ENCODE data around the gene HOXD8.

HOXD8 gene

DNA sequence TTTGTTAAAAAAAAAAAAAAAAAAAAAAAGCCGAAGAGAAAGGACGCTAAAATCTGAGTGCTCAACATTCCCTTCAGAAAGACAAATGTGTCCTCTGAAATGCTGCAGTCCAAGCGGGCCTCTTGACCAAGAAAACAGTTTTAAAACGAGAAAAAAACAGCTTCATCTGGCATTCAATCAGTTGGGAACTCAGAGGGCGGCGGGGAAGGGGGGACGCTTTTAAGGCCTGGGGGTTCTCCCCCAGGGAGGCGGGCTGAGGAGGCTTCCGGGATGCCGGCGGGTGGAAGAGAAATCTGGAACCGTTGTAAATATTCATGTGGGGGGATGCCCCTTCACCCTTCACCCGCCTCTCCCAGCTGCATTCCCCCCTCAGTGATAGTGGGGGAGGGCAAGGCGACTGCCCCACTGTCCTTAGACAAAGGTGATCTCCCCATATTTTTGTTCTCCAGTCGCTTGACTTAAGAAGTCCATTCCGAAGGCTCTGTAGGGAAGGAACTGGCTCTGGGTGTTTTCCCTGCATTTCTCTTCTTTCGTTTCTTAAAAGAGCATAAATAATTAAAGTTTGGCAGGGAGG lies 25.7 kb upstream of the HOXD8 start:
- no peak for DNase-seq (ENCODE audit: low spot score)

DNA sequence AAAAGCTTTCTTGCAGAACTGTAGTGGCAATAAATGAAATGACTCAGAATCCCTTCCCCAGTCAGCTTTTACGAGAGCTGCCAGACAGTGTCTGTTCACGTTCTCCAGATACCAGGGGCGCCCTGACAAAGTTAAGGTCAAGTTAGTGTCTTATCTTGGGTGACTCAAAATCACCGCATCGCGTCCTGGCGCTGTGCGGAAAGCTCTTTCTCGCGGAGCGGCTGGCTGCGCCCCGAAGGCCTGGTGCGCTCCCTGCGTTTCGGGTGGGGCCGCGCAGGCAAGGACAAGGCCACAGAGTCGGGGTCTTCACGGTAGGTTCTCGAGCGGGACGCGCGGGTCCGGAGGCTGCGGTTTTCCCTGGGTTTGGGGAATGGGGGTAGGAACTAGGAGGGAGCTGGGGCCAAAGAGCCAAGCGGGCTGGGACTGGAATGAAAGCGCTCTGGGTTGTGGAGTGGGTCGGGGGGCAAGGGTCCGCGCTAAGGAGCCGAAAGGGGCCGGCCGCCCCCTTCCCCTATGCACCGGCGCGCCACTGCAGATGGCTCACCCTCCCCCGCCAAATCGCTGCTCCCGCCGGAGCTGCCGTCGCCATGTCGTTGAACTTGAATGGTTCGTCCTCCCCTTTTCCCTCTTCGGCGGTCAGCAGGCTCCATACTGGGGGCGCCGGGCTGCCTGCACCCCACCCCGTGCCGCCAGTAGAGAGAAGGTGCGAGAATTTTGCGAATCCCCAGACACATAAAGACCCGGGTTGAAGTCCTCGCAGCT lies 25.0 kb upstream of the HOXD8 start:
- no peak for DNase-seq (ENCODE audit: low spot score)

DNA sequence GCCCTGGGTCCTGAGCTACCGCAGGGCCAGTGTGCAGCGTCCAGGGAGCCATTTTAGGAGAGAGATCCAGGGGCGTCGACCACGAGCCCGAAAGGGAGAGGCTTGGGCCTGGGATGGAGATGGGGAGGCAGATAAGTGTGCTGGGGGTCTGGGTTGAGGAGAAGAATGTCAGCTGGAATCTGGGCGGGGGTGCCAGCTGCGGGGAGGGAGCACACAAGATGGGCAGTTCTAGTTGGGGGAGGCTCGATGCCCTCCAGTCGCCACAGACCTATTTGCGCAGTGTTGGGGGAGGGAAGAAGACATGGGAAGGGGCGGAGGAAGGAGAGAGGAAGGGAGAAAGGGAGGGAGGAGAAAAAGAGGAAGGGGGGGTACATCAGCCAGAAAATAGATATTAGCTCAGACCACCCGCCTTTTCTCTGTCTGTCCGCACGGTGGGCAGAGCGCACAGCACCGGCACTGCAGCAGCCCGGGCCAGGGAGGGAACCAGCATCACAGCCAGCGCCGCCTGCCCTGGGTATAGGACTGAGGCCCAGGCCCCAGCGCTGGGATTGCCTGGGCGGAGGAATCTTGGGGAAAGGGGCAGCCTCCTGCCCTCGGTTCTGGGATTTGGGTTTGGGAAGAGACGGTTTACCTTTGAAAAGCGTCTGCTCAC lies 24.3 kb upstream of the HOXD8 start:
- no peak for DNase-seq (ENCODE audit: low spot score)

DNA sequence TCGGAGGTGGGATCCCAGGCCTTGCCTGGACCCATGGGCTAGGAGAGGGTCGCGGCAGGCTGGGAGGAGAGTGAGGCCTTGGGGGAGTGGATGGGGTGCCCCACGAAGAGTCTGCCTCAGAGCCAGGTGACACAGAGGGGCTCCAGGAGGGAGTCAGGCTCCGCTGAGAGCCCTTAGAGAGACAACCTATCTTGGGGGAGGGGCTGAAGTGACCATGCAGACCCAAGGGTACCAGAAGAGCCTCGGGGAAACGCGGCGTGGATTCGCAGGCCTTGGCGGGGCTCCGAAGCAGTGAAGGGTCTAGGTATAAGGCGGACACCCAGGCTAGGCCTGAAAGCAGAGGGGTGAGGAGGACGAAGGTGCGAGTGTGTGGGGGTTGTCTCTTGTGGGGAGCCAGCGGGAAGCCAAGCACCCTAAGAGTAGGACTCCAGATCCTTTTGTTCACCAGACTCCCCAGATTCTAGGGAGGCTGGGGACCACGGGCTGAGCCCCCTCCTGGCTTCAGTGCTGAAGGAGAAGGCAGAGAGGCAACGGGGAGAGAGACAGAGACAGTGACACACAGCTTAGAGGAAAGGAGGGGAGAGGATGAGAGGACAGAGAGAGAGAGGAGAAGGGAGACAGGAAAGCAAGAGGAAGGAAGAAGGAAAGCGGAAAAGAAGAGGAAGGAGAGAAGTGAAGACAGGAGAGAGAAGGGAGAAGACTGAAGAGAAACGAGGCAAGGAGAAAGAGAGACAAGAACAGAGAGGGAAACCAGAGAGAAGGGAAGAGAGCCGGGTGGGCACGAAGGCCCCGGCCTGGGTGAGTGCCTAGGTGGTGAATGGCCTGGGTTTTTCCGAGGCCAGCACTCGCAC lies 23.6 kb upstream of the HOXD8 start:
- DNase-seq (ENCODE audit: low spot score) = no peak

DNA sequence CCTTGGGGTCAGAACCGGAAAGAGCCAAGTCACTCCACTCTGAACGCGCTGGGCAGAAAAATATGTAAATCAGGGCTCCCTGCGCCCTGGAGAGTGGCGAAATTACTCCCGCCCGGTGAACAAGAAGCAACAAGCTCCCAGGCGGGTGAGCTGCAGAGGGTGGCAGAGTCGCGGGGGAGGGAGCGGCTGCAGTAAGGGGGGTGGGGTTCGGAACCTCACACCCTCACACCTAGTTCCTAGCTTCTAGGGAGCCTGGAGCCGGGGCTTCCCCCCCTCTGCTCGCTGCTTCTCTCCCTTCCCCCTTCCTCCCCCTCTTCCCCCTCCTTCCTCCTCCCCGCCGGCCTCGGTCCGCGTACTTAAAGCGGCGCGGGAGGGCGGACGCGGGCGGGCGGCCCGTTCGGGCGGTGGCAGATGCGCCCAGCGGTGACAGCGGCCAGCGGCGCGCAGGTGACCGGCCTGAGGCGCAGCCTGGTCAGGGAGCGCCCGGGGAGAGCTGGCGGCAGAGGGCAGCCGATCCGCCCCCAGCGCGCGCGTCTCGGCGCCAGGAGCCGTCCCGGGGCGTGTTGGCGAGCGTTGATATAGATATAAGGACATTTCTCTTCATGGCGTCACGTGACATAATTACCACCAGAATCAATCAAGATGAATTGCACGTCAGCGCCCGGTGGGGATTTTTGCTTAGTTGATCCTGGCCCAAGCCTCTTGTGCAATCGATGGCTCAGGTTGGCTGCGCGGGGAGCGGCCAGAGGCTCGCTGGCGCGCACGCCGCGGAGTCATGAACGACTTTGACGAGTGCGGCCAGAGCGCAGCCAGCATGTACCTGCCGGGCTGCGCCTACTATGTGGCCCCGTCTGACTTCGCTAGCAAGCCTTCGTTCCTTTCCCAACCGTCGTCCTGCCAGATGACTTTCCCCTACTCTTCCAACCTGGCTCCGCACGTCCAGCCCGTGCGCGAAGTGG lies 22.6 kb upstream of the HOXD8 start, which contains the start of gene HOXD11:
TSS of gene HOXD11 (plus strand) at position 700 of the 959 bp plus-strand sequence. CDS start at position 776, 76 bp downstream.
- DNase-seq (ENCODE audit: low spot score) = no peak

DNA sequence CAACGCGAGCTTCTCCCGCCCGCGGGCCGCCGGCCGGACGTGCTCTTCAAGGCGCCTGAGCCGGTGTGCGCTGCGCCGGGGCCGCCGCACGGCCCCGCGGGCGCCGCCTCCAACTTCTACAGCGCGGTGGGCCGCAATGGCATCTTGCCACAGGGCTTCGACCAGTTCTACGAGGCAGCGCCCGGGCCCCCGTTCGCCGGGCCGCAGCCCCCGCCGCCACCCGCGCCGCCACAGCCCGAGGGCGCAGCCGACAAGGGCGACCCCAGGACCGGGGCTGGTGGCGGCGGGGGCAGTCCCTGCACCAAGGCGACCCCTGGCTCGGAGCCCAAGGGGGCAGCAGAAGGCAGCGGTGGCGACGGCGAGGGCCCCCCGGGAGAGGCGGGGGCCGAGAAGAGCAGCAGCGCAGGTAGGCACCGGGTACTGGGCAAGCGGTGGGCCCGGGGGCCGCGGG lies 21.7 kb upstream of the HOXD8 start:
- no peak for DNase-seq (ENCODE audit: low spot score)

DNA sequence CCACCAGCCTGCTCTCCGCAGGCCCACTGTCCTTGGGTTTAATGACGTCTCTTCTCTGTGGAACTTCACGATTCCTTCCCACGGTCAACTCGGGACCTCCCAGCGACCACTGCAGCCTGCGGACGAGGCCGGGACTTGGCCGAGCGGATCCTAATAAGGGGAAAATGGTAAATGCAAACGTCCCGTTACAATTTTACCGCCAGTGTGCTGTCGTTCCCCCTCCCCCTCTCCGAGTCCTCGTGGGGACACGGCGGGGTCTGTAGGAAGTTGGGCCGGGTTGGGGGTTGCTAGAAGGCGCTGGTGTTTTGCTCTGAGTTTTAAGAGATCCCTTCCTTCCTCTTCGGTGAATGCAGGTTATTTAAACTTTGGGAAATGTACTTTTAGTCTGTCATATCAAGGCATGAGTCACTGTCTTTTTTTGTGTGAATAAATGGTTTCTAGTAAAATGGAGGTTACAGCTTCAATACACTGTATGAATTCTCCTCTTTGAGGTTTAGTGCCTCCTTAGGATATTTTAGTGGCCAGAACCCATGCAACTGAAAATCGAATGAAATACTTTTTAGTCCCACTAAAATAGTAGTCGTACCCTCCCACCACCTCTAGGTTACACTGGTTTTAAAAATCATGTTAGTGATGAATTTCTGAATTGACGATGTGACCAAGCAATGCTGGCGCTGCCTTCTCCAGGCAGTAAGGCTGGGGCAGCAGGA lies 20.2 kb upstream of the HOXD8 start:
- DNase-seq (ENCODE audit: low spot score) = no peak

DNA sequence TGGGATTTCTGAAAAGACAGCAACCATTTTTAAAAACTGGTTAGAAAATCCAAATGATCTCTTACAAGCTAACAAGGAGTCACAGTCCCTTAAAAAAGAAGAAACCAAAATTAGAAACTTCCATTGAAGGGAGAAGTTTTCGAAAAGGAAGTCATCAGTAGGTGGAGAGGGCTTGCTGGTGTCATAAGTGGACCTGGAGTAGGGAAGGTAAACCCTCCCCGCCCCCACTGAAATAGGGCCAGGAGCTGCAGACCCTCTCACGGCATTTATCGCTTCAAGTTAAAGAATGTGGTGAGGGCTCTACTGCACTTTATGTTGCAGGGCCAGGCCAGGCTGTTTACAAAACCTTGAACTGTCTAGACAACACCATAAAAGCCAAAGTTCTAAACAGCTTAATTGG lies 19.6 kb upstream of the HOXD8 start:
- DNase-seq (ENCODE audit: low spot score) = no peak

DNA sequence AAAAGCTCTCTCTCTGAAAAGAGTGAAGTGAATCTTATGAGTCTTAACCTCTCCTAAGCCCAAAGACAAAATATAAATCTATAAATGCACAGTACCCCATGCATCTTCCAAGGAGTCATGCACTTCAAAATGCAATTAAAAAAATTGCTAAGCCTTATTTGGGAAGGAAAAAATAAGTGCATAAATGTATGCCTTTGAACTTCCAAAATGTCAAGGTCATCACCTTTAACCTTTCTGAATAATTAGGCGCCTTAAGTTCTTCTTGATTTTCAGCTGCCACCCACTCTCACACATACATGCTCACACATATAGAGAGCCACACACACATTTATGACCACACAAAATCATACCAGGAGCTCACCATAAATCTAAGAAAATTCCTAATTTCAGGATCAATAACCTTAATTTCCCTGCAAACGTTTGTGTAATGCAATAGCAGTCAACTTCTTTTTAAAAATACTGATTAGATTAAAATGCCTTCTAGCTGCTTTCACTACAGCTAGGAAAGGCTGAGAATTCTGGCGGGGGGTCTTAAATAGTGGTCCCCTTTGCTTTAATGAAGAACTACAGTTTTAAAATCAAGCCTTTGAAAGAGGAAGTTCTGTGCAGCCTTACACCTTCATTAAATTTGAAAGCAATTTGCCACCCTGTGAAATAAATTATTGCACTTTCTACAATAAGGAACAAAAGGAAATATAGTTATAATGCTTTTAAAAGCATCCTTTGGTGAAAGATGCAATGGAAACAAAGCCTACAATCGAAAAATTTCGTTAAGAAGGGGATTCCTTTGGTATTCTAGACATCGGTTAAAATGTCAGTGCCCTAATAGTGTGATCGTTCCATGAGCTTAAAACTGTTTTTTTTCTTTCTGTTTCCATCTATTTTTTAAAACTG lies 18.8 kb upstream of the HOXD8 start:
- no peak for DNase-seq (ENCODE audit: low spot score)

DNA sequence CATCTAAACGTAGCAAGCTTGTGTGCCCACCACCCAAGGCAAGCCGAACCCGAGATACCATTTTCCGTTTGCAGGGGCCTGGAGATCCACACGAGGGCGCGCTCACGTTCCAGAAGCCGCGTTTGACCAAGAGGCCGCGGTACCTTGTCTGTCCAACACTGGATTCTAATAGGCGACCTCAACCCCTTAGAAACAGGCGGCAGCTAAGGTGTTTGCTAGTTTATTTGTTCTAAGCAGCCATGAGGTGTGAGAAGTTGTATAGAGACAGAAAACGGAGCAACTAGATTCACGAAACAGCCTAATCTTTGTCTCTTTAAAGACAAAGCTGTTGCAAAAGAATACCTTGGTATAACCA lies 18.2 kb upstream of the HOXD8 start:
- DNase-seq (ENCODE audit: low spot score) = no peak

DNA sequence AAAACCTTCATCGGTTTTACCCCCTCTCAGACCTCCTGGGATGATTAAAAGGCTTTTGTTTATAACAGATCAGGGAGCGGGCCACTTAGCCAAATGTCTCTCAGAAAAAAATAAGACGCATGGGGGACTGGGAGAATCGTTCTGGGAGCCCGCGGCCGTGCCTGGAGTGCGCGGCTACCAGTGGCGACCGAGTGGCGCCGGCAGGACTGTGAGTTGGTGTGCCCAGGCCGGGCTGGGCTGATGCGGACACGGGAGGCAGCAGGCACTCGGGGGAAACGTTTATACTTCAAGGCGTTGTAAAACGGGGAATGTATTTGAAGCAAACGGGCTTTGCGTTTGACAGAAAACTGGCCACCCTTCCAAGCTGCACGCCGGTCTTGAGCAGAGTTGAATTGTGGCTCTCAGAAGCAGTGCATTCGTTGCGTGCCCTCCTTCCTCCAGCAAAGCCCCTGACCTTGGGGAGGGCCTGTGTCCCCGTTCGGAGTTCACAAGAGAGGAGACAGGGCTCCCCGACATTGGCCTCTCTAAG lies 17.6 kb upstream of the HOXD8 start:
- DNase-seq (ENCODE audit: low spot score) = no peak

DNA sequence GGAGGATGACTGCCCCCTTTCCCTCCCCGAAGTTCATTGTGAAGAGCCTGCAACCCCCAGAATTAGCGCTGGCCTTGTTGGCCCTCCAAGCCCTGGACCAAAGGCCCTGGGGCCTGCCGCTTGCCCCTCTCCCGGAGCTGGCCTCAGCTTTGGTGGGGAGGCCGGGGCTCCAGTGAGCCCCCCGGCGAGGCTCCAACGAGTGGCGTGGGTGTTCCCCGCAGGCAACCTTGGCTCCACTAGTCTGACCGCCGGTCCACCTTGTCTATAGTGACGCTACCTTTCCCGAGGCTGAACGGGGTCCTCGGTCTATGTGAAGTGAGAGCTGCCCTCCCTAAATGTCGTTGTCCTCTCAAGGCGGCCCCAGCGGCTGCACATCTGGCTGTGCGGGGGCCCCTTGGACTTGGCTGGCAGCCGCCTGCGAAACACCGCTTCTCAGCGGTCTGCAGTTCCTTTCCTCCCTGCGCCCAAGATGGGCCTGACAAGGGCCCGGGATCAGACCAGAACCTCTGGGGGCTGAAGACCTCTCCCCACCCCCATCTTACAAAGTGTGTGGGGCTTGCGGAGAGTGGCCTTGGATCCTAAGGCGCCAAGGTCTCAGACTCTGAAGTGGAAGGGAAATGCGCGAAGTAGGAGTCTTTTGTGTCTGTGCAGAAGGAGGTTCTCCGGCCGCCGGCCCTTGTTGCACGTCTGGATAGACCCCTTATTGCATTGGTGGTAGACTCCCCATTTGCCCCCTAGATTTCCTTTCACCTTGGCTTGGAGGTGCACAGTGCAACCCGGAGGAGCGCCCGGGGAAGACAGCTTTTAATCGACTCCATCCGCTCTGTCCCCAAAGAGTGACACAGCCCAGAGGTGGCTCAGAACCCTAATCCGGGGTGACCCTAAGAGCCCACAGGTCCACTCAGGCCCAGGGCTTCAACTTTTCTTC lies 16.9 kb upstream of the HOXD8 start:
- no peak for DNase-seq (ENCODE audit: low spot score)

DNA sequence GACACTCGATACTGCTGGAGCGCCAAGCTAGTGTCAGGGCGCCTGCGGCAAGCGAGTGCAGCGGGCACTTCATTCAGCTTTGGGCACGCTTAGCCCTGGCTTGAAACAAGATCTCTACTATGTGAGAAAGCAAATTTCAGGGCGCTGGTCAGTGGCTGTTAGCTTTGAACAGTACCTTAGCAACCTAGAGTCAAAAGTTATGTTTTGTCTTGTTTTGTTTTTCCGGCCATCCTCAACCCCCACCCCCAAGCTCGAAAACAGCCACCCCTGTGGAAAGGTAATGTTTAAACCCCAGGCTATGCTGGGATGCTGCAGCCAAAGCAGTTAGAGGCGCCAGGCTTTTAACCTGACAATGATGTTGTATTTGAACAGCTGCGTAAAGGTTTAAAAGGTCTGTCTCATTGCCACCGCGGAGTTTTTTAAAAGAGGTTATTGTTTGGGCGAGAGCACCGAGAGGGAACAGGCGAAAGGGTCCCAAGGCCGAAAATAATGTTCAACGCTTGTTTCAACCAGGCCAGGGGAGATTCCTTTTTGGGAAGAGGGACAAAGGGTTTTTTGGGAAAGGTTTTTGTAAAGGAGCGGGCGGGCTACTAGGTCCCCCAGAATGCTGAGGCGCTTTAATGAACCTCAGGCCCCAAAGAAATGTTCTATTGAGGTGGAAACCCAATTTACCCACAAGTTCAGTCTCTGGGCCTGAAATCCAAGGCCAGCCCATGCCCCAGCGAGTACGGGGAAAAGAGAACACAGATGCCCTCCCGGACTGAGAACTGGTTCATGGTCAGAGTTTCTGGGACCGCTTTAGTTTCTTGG lies 15.2 kb upstream of the HOXD8 start:
- no peak for DNase-seq (ENCODE audit: low spot score)

DNA sequence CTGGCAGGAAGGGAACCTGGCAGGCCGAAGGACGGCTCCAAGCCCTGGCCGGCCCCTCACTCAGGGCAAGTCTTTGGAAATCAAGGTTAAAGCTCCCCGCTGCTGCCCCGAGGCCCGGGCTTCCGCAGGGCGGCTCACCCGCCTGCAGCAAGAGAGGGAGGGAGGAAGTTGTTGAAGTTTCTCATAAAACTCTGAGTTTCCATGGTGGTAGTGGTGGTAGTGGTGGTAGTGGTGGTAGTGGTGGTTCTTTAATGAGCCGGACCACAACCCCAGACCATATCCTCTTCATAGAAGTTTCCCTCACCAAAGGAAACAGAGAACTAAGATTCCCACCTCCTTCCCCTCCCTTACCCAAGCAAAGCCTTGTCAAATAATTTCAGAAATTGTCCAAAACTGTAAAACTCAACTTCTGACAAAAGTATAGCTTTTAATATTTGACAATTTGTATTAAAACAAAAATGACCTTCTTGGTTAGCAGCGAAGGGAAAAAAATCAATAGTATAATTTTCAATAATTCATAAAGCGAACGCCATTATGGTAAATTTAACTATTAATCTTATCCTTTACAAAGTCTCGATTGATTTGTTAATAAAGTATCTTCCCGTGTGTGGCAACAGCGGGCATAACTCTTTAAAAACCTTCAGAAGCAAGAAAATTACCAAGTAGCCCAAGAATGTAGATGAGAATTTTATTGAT lies 14.4 kb upstream of the HOXD8 start:
- DNase-seq (ENCODE audit: low spot score) = no peak

DNA sequence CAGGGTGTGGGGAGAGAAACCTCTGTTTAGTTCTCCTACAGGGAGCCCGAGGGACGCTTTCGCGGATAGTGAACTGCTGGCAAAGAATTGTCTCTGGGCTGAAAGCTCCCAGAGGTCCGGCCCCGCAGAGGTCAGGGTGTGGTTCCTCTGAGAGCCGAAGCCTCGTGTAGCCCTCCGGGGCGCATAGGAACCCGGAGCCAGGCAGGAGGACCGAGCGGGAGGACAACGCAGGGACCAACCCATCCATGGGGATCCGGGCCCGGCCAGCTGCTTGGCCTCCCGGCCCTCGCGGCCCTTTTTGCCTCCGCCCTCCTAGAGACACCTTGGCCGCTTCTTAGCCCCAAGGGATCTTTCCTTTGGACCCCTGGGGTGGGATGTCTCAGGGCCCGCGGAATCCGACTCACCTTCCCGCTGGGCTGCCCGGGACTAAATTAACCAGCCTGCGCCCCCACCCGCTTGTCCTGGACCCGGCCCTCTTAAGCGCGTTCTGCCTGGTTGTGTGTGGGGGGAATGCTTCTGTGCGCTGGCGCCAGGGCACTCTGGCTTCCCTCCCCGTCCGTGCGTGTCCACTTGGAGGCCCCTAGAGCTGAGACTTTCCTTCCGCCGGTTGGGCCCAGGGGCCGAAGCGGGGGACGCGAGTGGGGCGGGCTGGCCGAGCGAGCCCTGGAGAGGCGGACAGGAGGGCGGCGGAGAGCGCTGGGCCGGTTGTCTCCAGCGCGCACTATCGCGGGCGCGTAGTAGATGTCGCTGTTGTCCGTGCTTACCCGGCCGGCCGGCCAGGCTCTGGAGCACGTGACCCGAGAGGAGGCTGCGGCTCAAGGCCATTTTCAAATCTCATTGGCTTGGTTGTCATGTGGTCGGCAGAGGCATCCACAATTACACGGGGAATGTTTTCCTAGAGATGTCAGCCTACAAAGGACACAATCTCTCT lies 13.4 kb upstream of the HOXD8 start, which contains the start of gene HOXD10:
TSS of gene HOXD10 (plus strand) at position 896 of the 931 bp plus-strand sequence. CDS start 56 bp downstream, outside the sequence.
- DNase-seq (ENCODE audit: low spot score) = no peak
